OCI-LY3 (cell line): ENCODE results near the gene BUB3.

Source experiments
- EZH2phosphoT487 ChIP-seq: fragments of 200-600 bp; shearing (Covaris generic); IDR thresholded peaks from 2 replicates; pipeline ENCODE4 v1.6.1; 2018; ENCODE audit warnings: antibody characterized with exemption, mixed run types, low read depth
- TF ChIP-seq, protein P1 (sequence below): fragments of 200-600, 300-600 bp; sonication (generic); IDR thresholded peaks from 2 replicates; pipeline ENCODE4 v1.5.1; 2014; ENCODE audit warnings: antibody characterized with exemption, low read length, low read depth

DNA sequence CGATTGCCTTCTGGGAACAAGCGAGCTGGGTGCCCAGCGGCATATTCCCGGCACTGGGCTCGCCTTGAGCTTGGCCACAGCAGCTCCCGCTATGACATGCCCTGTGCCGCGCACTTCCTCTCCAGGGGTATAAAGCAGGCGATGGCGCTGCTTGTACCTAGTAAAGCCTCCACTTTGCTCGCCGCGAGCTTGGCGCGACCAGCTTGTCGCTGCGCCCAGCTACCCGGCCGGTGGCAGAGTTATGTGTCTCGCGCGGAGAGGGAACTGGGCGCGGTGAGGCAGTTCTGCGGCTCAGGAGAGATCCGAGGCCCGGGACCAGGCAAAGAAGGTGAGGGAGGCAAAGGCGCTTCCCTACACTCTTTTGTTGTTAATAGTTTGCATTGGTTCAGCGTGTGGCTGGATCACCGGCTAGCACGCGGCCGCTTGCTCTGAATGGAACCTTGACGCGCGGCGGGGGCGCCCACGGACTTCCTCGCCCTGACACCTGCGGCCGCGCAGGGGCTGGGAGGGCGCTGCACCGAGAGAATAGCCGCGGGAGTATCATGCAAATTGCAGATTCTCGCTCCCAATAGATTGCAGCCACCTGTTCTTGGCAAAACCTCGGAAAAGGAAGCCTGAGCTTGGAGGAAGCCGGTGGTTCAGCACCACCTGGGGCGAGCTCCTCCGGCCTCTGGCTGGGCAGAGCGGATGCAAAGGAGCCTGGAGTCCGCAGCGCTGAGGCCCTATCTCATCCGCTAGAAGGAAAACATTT is 3.0 kb upstream of the BUB3 start:
- TF ChIP-seq, protein P1, sequence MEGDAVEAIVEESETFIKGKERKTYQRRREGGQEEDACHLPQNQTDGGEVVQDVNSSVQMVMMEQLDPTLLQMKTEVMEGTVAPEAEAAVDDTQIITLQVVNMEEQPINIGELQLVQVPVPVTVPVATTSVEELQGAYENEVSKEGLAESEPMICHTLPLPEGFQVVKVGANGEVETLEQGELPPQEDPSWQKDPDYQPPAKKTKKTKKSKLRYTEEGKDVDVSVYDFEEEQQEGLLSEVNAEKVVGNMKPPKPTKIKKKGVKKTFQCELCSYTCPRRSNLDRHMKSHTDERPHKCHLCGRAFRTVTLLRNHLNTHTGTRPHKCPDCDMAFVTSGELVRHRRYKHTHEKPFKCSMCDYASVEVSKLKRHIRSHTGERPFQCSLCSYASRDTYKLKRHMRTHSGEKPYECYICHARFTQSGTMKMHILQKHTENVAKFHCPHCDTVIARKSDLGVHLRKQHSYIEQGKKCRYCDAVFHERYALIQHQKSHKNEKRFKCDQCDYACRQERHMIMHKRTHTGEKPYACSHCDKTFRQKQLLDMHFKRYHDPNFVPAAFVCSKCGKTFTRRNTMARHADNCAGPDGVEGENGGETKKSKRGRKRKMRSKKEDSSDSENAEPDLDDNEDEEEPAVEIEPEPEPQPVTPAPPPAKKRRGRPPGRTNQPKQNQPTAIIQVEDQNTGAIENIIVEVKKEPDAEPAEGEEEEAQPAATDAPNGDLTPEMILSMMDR = no peak
- TF ChIP-seq EZH2phosphoT487 = no peak
